Posterior cingulate gyrus (tissue), 11 donors: ENCODE data around the gene ATRIP.
A peak's percentile ranks its signal among the peaks of the same experiment; 100 is the strongest.
"Not testable (repeated sequence)": the region's sequence is repeated elsewhere in the genome, so short reads cannot be mapped to it uniquely, and the experiment has no call there.

Experiments used
- DNase-seq, 10 donors: peaks; one replicate each; pipeline versions ENCODE4 v3.0.0 to v3.0.0-alpha.2; 2020 to 2021; ENCODE audit warnings: mixed read lengths in 3 of 10
- intact Hi-C: fragments of 100-400 bp; cut with DNase I; formaldehyde crosslinking; loops from one replicate; pipeline ENCODE4 v1.15.1; 2023

The ATRIP gene

DNA sequence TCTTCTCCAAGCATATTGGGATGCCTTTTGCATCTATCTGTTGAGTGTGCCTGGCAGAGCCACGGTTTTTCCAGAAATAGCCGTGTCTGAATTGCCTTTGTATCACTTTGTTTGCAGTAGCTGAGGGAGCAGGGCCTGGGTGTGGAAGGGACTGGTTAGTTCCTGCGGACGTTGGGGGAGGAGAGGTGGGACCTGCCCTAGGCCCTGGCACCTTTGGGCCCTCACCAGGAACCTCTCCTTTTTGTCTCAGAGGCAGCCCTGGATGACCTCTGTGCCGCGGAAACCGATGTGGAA, 18.6 kb downstream of the ATRIP start:
- DNase-seq, result no peak
- intact Hi-C loops, result loop anchor here (1.0 to 5.0 kb wide), 2 partner anchors 37 to 83 kb away; partner anchors contain the start of gene SHISA5

DNA sequence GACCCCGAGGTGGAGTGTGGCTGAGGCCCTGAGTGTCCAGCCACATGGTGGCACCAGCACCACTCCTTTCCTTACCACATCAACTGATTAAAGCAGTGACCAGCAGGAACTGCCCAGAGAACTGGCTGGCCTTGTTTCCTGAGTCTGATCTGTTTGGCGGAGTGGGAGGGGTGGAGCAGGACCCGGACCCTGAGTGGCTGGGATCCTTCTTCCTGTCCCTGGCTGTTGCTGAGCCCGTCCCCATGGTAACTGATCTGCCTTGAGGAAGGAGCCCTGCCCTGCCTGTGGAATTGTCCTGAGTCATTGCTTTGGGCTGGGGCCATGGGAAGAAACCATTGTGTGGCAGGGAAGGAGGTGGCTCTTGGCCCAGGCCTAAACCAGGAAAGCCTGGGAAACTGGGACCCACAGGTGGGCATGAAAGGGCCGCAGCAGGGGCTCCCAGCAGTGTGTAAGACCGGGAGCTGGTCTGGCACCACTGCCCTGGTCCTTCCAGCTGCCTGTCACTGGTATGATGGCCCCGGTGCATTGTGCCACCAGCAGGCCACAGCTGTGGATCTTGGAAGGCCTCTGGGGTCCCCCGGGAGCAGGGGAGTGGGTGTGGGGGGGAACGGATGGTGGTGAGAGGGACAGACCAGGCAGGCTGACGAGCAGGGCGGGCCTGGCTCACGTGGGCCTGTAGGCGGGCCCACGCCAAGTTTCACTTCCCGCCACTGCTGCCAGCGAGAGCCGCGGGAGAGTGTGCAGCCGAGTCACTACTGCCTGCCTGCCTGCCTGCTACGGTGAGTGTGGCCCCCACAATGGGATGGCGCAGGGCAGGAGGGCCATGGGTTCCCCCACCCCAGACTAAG, 19.2 kb downstream of the ATRIP start:
- intact Hi-C loops, result loop anchor here (1.0 to 5.0 kb wide), 2 partner anchors 37 to 83 kb away; partner anchors contain the start of gene SHISA5
- peak; percentile 88 to 99 (median 94) for DNase-seq

DNA sequence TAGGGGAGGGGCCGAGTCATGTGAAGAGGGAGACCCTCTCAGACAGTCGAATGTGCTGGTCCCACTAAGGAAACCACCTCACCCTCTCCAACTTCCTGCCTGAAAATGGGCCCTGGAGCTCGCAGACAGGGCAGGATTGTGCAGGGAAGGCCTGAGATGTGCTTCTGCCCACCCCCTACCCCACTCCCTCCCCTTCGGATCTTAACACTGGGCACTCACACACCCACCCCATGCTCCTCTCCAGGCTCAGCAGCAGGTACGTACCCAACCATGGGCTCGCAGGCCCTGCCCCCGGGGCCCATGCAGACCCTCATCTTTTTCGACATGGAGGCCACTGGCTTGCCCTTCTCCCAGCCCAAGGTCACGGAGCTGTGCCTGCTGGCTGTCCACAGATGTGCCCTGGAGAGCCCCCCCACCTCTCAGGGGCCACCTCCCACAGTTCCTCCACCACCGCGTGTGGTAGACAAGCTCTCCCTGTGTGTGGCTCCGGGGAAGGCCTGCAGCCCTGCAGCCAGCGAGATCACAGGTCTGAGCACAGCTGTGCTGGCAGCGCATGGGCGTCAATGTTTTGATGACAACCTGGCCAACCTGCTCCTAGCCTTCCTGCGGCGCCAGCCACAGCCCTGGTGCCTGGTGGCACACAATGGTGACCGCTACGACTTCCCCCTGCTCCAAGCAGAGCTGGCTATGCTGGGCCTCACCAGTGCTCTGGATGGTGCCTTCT, 20.0 kb downstream of the ATRIP start:
- intact Hi-C loops, result loop anchor here (5.0 kb wide), 1 partner anchor 36 kb away; the partner anchor contains the start of gene SHISA5
- peak in 1 of 10 donors; percentile 82 for DNase-seq

DNA sequence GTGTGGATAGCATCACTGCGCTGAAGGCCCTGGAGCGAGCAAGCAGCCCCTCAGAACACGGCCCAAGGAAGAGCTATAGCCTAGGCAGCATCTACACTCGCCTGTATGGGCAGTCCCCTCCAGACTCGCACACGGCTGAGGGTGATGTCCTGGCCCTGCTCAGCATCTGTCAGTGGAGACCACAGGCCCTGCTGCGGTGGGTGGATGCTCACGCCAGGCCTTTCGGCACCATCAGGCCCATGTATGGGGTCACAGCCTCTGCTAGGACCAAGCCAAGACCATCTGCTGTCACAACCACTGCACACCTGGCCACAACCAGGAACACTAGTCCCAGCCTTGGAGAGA, 20.5 kb downstream of the ATRIP start:
- intact Hi-C loops, result loop anchor here (5.0 kb wide), 1 partner anchor 35 kb away; the partner anchor contains the start of gene SHISA5
- no peak for DNase-seq

DNA sequence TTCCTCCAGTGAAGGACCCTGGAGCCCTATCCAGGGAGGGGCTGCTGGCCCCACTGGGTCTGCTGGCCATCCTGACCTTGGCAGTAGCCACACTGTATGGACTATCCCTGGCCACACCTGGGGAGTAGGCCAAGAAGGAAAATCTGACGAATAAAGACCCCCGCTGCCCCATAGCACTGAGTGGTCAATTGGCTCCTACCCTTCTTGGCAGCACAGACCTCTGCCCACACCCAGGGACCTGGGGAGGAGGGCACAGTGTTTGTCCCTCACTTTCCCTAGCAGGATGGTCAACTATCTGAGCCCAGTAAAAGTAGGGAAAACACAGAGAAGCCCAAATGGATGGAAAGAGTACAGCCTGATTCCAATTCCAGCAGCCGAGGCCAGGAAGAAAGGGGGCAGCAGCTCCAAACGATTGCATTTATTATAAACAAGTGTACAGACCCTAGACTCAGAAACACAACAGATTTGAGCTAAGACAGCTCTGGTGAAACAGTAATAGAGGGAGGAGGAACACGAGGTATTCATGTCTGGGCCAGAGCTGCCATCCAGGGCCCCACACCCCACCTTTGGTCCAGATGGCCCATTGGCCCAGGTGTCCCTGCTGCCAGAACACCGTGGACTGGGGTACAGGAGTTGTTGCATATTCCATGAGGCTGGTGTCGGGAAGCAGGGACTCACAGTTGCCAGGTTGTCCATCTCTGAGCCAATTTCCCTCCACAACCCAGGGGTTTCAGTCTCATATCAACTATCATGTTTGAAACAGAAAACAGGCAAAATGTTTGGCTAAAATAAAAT, 21.1 kb downstream of the ATRIP start:
- intact Hi-C loops, result loop anchor here (5.0 kb wide), 1 partner anchor 35 kb away; the partner anchor contains the start of gene SHISA5
- no peak for DNase-seq

DNA sequence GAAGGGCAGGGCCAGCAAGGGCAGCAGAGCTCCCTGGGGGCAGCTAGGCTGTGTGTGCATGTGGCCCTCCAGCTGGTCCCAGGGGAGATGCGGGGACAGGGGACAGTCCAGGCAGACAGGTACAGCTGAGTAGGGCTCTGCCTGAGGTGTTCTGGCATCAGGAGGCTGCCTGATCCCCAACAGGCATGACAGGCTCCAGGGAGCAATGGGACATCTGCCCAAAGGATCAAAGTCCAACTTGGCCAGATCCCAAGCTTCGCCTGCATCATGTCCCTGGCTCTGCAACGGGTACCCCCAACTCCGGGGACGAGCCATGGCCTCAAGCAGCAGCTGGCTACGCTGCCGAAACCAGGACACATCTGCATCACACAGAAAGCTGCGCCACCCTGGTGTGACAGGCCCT, 21.8 kb downstream of the ATRIP start:
- intact Hi-C loops, result loop anchor here (5.0 kb wide), 1 partner anchor 34 kb away; the partner anchor contains the start of gene SHISA5
- DNase-seq, result no peak

DNA sequence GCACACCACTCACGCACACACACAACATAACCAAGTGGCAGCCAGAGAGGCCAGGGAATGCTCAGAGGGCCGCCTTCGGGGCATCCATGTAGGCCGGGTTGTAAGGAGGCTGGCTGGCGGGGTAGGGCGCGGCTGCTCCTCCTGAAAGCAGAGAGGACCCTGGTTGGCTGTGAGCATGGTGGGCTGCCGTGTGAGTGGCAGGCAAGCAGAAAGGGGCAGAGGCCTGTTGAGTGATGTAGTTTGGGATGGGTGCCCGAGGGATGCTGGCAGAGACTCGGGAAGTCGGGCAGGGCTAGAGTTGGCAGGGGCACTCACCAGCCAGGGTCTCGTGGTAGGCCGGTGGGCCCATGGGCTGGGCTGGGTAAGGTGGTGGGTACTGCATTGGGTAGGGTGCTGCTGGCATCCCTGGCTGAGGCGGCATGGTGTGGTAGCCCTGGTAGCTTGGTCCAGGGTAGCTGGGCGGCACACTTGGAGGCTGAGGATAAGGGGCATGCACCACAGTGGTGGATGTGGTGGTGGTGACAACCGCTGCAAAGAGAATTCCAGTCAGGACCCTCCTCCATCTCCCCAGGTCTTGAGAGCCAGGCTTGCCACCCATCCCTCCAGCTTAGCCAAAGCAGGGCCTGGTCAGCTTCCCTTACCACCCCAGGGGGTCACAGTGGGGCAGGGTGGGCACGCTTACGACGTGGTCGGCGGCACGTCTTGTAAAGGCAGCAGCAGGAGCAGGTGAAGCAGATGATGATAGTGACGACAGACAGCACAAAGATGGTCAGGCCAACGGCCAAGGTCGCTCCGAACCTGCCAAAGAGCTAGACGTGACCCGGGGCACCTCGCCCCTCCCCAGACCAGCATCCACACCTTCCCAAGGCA, 22.7 kb downstream of the ATRIP start:
- intact Hi-C loops, result loop anchor here (5.0 kb wide), 1 partner anchor 33 kb away; the partner anchor contains the start of gene SHISA5
- DNase-seq, result peak in 4 of 10 donors; percentile 15 to 87 (median 56)

DNA sequence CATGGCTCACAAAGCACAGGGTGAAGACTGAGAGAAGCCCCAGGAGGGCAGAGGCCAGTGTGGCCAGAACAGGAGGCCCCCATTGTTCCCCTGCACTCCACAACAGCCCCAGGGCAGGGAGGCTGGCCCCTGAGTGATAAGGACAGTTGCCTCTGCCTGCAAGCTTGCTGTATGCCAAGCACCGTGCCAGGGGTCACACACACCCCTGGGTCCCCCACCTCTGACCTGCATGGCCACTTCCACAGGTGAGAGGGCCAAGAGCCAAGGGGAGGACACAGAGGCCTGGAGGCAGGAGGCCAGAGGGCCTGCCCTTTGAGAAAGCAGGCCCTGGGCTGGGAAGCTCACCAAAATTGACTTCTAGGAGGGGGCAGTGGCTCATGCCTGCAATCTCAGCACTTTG, 23.7 kb downstream of the ATRIP start:
- intact Hi-C loops, result no loop called here
- DNase-seq, result no peak

DNA sequence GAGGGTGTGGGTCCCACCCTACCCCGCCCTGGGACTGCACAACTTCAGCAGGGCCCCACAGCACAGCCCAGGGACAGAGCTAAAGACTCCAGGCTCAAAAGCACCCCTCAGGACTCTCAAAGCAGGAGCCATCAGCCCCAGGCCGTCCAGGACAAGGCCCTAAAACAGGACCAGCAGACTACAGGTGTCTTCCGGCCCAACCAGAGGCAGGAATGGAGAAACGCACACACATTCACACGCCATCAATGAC, 26.1 kb downstream of the ATRIP start:
- intact Hi-C loops, result no loop called here
- DNase-seq, result peak in 1 of 10 donors; percentile 75

DNA sequence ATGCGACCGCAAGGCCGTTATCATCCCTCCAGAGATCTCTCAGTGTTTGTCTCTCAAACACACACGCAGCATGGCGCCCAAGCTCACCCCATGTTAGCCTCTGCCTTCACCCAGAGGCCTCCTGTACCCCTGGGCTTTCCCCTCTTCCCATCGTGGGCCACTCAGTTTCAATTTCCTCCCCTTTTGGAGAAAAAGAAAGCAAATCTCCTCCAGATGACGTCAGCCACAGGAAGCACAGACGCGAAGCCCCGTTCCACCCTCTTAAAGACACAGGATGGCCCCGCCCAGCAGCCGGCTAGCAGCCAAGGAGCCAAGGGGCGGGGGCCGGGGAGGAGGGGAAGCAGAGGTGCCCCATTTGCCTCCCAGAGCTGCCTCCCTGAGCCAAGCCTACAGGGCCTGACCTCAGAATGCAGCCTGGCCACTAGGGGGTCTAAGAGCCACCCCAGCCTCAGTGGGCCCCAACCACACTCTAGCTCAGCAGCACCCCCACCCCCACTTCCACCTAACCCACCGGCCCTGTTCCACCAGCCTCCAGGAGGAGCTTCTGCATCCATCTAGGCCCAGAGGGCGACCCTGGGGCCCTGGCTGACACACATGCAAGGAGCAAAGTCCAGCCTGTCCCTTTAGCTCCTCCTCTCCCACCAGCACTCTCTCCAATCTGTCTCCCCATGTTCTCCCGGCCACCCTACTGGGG, 26.5 kb downstream of the ATRIP start:
- intact Hi-C loops, result no loop called here
- DNase-seq, result peak; percentile 67 to 97 (median 80)

DNA sequence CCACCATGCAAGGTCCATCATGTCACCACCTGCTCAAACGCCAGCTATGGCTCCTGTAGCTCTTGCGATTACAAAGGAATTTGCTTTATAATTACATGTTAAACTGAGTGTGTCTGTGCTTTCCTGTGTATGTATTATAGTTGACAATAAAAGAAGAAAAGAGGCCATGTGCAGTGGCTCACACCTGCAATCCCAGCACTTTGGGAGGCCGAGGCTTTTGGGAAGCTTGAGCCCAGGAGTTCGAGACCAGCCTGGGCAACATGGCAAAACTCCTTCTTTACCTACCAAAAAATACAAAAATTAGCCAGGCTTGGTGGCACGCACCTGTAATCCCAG, 27.0 kb downstream of the ATRIP start:
- no peak for DNase-seq
- intact Hi-C loops, result no loop called here

DNA sequence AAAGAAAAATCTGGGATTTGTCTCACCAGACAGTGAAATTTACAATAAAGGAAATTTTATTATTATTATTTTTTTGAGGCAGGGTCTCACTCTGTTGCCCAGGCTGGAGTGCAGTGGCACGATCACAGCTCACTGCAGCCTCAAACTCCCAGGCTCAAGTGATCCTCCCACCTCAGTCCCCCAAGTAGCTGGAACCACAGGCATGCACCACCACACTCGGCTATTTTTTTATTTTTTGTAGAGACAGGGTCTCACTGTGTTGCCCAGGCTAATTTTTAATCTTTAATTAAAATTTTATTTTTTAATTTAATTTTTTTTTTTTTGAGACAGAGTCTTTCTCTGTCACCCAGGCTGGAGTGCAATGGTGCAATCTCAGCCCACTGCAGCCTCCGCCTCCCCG, 27.5 kb downstream of the ATRIP start:
- DNase-seq, intact Hi-C loops: not testable (repeated sequence)

DNA sequence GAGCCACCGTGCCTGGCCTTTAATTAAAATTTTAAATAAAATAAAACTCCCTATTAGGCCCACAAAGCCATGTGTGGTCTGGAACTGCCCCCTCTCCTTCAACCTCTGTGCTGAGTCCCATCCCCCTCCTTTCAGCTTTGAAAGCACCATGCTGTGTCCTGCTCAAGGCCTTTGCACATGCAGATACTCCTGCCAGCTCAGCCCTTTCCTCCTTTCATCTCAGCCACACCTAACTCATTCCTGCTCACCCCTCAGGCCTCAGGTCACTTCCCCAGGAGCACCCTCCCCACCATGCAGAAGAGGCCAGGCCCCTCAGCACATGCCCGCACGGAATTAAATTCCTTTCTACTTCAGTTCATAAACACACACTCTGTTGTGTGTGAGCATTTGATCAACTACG, 28.1 kb downstream of the ATRIP start:
- intact Hi-C loops, result no loop called here
- no peak for DNase-seq

DNA sequence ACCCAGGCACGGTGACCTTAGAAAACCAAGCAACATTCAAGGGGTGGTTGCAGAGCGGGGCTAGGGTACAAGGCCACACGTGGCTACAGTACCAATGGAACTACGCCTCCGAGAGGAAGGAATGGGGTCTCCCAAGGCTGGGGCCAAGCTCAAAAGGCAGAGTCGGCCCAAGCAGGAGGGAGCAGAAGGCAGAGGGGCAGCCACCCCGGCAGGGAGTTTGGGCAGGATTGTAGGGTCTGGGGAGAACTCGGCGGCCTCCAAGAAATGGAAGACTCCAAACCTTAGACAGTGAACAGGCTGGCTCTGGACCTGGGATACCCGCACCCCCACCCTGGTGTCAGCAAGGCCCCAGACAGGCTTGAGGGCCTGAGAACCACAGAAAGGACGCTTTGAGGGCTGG, 28.7 kb downstream of the ATRIP start:
- DNase-seq, result peak in 1 of 10 donors; percentile 62
- intact Hi-C loops, result no loop called here

DNA sequence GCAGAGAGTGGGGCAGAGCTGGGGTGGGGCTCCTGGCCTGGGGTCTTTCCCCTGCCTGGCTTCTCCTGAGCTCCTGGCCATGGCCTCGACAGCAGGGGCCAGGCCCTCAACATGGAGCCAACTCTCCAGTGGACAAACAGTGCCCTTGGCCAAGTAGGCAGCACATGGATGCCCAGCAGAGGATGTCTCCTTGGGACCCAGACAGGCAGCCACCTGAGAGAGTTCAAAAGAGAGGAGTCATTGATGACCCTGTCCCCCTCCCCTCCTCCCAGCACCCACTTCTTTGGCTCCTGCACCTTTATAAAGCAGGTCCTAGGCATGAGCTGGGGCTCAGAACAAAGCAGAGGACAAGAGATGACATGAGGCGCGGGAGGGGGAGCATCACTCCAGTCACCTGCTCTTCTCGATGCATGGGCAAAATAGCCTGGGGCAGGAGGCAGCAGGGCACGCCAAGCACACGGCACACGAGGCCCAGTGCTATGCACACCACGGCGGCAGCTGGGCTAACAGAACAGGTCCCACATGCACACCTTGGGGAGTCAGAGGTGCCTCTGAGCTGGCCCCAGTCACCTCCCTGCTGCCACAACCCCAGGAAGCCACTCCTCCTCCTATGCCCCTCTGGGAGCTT, 30.0 kb downstream of the ATRIP start:
- intact Hi-C loops, result no loop called here
- peak in 1 of 10 donors; percentile 59 for DNase-seq

DNA sequence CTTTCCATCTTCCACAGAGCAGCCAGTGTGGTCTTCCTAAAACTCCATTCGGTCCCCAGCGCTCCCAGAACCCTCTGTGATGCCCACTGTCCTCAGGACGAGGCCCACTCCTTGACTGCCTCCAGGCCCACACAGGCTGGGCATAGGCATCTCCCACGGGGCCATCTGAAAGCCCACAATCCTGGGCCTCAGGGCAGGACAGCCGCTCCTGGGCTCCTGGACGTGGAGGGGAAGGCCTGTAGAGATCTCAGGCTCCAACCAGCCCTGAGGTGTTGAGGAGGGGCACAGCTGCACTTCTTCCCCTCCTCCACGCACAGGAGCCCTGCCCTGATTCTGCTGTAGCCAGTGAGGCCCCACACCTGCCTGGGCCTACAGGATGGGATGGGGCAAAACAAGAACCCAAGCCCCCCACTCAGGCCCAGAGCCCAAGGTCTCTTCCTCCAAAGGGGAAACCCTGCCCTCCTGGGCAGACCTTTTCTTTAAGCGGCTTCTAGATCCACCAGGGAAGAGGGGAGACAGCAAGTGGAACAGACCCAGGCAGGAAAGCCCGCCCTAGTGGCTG, 31.5 kb downstream of the ATRIP start:
- DNase-seq, result peak in 2 of 10 donors; percentile 35 to 70
- intact Hi-C loops, result no loop called here

DNA sequence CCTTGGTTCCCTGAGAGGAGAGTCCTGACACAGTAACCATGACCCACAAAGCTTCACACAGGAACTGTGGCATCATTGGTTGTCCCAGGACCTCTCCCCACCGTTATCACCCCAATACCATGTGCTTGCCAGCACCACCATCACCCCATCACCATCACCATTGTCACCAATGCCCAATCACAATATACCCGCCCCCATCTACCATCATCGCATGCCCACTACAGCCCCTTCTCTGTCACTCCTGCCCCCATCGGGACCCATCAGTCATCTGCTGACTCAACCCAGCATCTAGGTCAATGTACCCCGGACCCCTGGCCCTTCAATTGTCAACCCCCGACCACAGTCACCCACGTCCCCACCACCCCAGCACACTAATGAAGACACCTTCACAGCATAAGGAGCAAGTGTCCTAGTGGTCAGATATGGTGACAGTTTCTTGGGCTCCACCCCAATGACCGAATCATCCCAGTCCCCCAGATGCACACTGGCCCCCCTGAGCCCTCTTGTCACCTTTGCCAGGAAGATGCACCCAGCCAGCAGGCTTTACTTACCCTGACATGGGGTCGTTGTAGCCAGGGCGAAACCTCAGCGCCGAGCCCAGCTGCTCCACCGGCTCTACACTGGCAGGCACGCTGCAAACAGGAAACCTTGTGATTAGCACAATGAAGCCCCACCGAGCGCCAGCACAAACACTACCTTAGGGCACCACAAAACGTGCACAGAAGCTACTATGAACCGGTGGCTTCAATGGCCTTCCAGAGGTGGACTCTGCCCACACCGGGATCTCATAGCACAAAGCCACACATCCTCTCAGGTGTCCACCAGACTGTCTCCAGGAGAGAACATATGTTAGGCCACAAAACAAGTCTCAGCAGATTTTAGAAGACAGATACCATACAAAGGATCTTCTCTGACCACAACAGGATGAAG, 32.4 kb downstream of the ATRIP start:
- intact Hi-C loops, result no loop called here
- DNase-seq, result peak in 2 of 10 donors; percentile 48 to 52

DNA sequence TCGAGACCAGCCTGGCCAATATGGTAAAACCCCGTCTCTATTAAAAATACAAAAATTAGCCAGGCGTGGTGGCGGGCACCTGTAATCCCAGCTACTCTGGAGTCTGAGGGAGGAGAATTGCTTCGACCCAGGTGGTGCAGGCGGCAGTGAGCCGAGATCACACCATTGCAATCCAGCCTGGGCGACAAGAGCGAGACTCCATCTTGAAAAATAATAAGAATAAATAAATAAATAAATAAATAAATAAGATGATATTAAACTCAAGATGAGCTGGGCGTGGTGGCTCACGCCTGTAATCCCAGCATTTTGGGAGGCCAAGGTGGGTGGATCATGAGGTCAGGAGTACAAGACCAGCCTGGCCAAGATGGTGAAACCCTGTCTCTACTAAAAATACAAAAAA, 34.4 kb downstream of the ATRIP start:
- intact Hi-C loops, result not testable (repeated sequence)

More for the DNA sequence above, 34.4 kb downstream of the ATRIP start:
- DNase-seq, result peak in 2 of 10 donors; percentile 24 to 59
